Glomerular endothelial cell (primary cell): ENCODE data around the gene IL18R1. TPM values are rescaled to one million over a fixed set of nuclear protein-coding genes. Genes with fewer than 3 reads are reported as not detected.

Experiments
- DNase-seq: peaks from one replicate; pipeline ENCODE4 v3.0.0-alpha.2; 2011; ENCODE audit warnings: low read depth, low spot score; ENCODE audit errors: extremely low read depth
- total RNA-seq: library from RNA; depleted of rRNA; stranded (reverse); fragments of >200 nt; gene quantifications from 2 replicates; pipeline ENCODE4 v1.2.3, GENCODE V29; 2015

The IL18R1 gene
- total RNA-seq, 1 donor from 2014 or later: 5.3 TPM

DNA sequence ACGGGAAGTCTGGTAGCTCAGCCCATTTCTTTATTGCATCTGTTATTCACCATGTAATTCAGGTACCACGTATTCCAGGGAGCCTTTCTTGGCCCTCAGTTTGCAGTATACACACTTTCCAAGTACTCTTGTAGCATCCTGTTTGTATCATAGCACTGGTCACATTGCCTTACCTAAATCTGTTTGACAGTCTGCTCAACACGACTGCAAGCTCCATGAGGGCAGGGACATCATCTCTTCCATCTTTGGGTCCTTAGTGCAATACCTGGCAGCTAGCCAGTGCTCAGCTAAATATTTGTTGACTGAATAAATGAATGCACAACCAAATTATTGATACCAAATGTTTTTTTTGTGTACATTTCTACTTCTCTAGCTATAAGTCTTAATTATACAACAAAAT is 11.2 kb upstream of the IL18R1 start:
- no peak for DNase-seq

DNA sequence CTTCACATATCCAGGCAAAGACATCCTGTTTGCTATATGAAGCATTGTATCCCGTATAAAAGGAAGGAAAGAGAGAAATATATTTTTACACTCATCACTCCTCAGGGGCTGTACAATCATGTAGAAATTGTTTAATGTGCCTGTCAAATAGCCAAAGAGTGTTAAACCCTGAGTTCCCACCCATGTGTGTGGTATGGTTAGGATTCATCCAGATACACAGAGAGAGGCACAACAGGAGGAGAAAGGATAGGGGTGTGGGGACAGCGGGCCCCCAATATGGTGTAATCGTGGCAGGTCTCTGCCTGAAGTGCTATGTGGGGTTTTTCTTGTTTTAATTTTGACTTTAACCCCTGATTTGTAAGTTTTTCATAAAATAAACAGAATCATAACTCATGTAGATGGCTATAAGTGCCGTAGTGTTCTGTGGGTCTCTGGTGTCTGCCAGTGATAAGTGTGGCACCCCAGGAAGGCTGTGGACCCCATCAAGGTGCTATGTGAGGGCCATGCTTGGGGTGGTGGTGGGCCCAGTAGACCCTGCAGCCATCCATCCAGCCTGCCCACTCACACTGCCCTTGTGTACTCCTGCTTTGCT is 10.2 kb upstream of the IL18R1 start:
- DNase-seq: no peak

DNA sequence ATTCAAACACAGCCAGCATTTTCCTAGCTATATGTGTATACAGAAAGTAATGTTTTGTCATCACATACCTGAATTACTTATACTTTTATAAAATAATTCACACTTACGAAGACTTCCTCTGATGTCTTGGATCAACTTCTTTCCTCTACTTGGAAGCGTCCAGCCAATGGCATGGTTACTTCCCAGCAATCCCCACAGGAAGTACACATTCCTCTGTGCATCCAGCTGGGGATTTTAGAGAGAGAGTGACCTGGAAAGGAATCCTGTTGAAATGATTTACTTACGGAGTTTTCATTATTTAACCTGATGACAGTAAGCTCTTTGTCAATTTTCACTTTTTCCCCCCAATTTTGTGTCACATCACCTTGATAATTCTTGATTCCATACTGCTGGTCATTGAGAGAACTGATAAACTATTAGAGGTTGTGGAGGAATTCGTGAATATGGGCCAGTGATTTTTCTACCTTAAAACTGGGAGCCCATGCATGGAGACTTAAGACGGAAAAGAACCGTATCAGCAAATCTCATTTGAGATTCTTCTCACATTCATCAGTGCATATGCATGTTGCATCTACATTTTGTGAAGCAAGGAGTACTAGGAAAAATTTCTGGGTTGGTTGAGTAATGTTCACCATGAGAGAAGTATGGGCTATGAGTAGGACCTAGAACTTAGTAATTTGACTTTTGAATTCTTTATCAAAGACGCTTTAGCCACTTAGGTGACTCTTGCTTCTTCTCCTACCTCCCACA is 9.0 kb upstream of the IL18R1 start:
- DNase-seq: no peak

DNA sequence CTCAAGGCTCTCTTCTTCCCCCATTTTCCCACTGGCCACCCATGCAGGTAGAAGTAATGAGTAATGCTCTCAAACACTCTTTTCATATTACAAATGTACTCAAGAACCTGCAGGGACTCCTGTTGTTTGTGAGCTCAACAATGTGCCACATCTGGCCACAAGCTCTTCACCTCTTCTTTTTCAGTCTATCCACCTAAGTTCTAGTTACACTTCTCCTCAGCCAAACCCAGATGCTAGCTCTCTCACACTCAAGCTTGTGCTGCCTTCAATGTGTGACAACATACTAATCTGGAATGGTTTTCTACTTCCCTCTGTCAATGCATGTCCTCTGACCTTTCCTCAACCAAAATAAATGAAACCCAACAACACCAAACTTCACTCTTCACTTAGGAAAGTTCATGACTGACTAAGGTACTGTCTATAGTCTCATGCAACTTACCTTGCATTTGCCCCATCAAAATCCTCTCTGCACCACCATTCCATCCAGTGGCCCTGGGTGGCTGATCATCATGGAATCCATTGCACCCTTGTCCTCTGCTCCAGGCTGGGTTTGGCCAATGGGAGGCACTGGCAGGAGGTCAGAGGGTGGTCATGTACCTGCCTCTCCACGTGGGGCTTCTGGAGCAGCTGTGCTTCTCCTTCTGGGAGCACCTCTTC is 5.3 kb upstream of the IL18R1 start:
- no peak for DNase-seq

DNA sequence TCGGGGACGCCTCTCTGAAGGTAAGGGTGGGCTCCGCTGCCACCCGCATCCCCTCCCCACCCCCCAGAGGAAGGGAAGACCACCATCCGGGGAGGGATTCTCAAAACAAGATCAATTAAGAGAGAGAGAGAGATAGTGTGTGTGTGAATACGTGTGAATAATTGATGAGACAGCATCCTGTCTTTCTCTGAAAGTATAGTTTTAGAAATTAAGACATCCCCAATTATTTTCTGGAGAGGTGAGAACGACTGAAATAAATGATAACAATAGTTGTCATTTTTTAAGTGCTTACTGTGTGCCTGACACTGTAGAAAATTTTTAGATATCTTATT is 751 bp downstream of the IL18R1 start:
- no peak for DNase-seq

DNA sequence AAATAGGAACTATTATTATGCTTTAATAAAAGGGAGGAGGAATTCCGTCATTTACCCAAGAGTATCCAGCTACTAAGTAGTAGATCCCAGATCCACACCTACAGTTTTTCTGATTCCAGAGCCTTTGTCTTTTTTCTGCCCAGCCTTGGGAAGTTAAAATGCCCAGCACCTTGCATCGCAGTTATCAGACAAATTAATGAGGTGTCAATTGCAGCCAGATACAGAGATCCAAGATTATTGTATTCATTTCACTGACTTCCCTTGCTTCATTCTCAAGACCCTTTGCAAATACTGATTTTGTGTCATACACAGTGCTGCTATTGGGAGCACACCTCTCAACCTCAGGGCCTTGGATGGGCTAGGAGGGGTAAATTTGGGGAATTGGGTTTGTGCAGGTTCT is 1.1 kb downstream of the IL18R1 start:
- no peak for DNase-seq

DNA sequence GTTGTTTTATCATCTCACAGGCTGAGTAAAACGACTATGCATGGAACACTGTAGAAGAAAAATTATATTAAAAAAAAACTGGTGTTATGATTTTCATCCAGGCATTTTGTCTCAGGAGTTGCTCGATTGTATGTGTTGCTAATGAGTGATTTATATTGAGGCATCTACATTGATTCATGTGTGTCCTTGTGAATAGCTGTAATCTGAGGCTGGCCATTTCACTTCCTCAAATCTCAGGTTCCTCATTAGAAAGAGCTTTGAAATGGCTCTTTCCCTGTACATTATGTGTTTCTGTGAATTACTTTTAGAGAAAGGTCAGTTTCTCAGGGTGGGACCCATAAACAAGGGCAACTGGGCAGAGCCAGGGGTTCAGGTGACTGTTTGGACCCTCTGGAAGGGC is 2.3 kb downstream of the IL18R1 start:
- no peak for DNase-seq

DNA sequence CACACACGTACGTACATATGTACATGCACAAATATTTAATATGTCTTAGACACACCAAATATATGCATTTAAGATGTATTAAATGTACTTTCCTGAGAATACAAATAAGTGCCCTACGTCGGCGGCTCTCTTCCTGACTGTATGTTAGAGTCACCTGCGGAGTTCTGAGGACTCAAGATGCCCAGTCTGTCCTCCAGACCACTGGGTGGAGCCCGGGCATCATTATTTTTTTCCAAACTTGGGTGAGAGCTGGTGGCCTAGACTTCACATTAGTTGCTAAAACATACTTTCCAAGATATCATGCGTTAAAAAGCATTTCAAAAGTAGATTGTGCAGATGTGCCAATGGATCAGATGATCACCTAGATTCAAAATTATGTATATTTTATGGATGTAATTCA is 2.9 kb downstream of the IL18R1 start:
- DNase-seq: no peak

DNA sequence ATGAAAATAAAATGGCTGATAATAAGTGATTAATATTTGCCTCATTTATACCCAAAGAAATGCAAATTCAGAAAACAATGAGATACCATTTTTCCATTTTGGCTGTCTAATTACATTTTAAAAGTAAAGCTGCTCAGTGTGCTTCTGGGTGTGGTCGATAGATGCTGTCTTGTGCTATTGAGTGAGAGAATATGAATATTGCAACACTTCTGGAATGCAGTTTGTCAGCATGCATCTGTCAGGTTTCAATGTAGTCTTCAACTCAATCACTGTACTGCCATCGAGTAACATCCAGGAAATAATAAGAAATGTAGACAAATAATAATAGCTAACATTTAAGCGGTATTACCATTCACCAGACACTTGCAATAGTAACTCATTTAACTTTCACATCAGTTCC is 3.9 kb downstream of the IL18R1 start:
- no peak for DNase-seq

DNA sequence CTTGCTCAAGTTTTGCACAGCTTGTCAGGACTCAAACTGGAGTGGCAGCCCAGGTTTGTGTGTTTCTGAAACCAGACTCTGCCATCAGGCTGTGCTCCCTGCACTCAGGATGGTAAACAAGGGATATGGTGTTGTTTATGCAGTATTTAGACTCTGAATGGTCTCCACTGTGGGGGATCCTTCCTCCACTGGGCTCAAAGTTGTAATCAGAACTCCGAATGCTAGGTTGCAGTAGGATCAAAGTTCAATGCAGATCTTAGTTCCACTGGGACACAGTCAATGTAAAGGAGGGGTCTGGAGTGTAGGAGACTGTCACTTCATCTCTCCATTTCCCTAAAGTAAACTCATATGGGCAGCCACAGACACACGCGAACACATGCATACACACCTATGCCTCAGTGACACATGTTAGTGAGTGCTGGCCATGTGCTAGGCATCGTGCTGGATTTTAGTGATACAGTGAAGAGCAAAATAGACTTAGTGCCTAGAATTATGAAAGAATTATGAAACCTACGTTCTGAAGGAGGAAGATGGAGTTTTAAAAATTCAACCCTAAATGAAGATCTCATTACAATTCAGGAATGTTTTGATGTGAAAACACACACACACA is 6.1 kb downstream of the IL18R1 start:
- no peak for DNase-seq

DNA sequence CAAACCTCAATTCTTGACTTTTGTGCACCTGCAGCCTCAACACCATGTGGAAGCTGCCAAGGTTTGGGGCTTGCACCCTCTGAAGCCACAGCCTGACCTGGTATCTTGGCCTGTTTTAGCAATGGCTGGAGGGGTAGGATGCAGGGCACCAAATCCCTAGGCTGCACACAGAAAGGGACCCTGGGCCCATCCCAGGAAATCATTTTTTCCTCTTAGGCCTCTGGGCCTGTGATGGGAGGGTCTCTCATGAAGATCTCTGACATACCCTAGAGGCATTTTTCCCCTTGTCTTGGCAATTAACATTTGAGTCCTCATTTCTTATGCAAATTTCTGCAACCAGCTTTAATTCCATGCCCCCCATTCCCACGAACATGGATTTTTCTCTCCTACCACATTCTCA is 10.2 kb downstream of the IL18R1 start:
- DNase-seq: no peak

DNA sequence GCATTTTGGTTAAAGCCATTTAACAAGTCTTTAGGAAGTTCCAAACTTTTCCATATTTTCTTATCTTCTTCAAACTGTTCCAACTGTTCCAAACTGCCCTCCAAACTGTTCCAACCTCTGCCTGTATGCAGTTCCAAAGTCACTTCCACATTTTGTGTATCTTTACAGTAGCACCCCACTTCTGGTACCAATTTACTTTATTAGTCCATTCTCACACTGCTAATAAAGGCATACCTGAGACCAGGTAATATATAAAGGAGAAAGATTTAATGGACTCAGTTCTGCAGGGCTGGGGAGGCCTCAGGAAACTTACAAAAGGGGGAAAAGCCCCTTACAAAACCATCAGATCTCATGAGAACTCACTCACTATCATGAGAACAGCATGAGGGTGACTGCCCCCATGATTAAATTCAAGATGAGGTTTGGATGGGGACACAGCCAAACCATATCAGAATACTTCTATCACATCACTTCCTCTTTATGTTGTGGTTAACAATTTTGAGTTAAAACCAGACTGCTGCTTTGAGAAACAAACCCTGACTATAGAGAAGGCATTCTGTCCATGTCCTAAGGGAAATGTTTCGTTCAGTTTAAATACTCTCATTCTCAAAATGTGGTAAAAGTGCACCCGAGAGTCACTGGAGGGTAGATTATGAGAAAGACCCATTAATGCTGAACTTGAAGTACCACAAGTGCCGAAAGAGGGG is 11.0 kb downstream of the IL18R1 start:
- DNase-seq: no peak

DNA sequence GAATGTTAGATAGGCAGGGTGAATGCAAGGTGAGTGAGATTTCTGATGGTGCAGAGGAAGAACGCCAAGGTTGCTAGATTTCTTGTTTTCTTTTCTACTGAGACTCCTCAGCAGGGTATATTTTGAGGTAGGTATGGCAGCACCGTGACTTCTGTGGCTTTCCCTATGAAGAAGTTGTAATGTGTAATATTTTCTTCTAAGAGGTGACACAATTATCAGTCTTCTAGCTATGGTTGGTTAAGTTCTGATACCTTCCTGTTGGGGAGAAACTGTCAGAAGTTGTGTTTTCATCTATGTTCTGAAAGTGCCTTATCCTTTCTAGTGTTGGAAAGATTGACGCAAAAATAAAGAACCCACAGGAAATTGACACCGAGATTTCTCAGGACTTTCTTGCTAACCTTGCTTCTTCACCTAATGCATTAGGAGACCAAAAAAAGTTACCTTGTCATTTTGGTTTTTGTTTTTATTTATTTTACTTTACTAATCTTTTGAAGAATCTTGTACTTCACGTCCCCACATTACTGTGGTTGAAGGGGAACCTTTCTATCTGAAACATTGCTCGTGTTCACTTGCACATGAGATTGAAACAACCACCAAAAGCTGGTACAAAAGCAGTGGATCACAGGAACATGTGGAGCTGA is 11.9 kb downstream of the IL18R1 start:
- no peak for DNase-seq

DNA sequence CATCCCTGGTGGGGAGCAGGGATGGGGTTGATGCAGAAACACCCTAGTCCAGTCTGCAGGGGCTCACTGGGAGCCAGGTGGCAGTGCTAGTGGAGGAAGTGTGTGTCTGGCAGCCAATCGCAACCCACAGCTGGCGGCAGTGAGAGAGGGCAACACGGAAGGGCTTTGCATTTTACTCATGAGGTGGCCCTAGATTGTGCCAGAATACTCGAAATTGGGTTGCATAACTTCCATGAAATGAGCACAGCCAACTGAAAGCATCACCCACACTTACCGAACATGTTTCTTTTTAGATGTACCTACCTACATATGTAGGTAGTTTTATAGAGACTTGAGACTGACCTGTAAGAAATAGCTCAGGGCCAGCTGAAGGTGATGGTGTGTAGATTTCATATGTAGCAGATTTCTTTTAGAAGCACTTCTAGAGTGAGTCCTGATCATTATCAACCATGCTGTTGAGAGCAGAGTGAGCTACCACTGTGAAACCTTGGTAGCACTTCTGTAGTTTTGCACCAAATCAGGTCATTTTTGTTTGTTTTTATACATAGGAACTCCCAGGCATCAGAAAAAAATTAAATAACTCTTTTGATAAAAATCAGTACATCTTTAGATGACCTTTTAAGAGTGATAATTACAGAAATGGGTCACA is 13.0 kb downstream of the IL18R1 start:
- no peak for DNase-seq

DNA sequence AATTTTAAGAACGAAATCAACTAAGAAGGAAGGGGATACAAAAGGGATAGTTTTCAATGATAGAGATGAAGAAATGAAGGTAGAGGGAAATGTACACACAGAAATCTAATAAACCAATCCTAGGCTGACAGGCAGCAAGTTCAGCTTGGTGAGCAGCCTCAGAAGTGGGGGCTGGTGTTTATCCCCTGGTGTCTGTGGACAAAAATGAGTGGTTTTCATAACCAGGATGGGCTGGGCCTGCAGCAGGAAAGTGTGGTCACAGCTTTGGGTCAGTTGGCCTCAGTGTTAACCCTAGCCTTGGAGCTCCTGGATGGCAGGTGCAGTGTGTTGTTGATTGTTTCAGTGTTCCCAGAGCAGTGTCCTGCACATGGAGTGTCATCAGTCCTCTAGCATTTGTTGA is 14.3 kb downstream of the IL18R1 start:
- DNase-seq: no peak

DNA sequence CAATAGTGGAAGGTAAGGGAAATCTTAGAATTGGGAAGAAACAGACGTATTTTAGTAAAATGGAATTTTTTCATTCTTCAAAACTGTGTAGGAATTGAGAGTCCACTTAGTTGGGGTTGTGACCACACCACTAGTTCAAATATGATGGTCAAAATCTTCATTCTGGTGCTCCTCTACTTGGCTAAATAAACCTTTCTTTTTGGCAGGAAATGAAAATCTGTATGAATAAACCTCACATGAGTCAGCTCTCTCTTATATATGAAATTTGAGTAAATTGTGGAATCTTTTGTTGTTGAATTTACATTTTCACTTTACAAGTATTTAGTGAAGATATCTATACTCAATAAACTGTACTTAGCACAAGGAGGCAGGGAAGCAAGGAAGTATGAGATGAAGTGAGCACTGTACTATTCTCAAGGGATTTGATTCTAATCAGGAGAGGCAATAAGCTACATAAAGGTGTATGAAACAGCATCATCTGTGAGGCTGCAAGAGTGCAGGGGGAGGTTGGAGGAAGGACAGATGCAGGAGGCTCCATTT is 20.5 kb downstream of the IL18R1 start:
- DNase-seq: no peak

DNA sequence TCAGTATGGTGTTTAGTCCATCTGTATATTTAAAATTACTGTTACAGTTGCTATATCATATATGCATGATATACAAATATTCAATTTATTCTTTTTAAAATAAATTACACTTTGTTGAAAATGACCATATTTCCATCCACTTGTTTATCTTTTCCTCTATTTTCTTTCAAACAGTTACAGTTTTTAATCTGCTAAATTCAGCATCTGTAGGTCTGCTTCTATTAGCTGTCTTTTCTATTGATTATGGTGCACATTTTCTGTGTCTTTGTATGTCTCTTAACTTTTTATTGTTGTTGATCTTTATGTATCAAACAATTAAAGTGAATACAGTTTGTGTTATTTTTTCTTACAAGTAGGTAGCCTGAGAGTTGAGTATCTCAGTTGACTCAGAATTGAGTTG is 28.1 kb downstream of the IL18R1 start:
- no peak for DNase-seq

DNA sequence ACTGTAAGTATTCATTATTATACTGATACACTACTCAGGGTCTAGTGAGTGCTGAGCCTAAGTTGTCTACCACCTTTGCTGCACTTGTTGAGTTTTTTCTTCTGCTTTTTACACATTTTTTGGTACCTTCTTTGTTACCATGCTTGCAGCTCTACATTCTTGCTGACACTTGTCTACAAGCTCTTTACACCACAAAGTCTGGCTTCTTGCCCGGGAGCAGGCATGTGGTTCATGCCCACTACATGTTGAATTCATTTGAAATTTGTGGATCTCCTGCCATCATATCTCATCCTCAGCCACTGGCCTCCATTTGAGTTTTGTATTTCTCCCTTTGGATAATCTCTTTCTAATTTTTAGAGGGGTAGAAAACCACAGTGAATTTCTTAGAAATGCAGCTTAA is 29.9 kb downstream of the IL18R1 start:
- DNase-seq: no peak

DNA sequence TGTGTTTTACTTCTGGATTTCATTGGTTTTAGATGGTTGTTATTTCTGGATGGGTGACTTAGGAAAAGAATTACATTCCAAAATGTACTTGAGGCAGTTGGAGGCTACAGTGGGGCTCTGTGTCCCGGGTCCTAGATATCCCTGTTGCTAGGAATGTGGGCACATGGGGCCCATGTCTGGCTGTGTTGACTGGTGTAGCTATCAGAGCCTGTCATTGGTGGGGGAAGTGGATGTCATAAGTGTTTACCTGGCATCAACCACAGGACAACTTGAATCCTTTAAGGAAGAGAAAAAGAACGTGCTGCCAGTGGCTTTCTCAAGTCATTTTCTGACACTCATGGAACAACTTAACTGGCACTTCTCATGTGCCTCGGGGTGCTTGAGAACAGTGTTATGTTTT is 30.4 kb downstream of the IL18R1 start:
- no peak for DNase-seq

DNA sequence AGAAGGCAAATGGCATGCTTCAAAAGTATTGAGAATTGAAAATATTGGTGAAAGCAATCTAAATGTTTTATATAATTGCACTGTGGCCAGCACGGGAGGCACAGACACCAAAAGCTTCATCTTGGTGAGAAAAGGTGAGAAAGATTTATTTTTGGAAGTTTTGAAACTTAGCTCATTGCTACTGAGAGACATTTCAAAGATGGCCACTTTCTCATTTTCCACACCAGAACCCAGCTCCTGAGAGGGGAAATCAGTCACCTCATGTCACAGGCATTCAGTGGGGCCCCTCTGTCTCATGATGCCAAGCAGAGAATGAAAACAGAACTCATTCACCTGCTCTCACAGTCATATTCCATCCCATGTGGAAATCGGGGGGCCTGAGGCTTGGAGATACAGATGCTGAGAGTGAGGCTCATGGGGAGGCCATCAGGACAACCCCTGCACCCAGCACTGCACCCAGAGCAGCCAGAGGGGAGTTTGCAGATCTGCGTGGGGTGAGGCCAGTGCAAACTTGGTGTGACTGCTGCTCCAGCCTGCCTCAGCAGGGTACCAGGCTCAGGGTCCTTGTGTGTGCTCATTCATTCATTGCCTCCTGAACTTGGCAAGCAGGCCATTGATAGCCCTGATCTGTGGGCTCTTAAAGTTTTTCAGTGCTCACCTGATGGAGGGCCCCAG is 31.4 kb downstream of the IL18R1 start:
- DNase-seq: no peak
